Hepatocyte (in vitro differentiated cells): ENCODE data around the gene RPL10A.

Experiments used
- EZH2 ChIP-seq: fragments of 200-600 bp; sonication (generic); IDR thresholded peaks from 2 replicates; pipeline ENCODE4 v1.6.1; 2016; ENCODE audit warnings: antibody characterized with exemption, mild to moderate bottlenecking, borderline replicate concordance
- EZH2phosphoT487 ChIP-seq: fragments of 200-600 bp; sonication (generic); IDR thresholded peaks from one replicate; pipeline ENCODE4 v1.6.1; 2018; ENCODE audit warnings: antibody characterized with exemption, mild to moderate bottlenecking, low read depth, moderate library complexity; ENCODE audit not compliant: unreplicated experiment, severe bottlenecking
- TF ChIP-seq, protein P1 (sequence below): fragments of 200-600 bp; sonication (generic); IDR thresholded peaks from 2 replicates; pipeline ENCODE4 v1.5.1; 2016; ENCODE audit warnings: antibody characterized with exemption, mild to moderate bottlenecking; ENCODE audit not compliant: poor library complexity

DNA sequence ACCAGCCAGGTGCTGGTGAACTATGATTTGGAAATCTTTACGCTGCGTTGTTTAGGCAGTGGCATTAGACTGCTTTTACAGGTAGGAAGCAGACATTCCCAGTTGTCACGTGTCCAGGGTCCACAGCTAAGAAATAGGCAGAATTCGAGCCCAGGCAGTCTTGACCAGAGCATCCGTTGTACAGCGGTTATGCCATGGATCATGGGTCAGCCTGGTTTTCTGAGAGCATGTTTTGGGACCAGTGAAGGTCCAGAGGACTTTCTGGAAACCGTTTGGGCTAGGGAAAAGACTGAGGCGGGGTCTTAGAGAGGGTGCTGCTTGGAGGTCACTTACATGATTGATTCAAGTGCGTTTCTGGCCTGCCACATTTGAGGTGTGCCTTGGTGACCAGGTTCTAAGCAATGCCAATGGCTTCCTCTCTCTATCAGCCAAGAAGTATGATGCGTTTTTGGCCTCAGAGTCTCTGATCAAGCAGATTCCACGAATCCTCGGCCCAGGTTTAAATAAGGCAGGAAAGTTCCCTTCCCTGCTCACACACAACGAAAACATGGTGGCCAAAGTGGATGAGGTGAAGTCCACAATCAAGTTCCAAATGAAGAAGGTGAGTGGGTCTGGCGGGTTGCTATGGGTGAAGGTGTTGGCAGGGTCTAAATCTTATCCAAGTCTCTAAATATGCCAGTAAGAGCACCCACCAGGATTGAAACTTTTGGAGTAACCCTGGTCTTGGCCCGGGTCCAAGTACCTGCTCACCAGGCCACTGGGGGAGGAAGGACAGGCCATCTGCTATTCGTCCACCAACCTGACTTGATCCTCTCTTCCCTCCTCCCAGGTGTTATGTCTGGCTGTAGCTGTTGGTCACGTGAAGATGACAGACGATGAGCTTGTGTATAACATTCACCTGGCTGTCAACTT, 1.8 kb downstream of the RPL10A start:
- TF ChIP-seq, protein P1, sequence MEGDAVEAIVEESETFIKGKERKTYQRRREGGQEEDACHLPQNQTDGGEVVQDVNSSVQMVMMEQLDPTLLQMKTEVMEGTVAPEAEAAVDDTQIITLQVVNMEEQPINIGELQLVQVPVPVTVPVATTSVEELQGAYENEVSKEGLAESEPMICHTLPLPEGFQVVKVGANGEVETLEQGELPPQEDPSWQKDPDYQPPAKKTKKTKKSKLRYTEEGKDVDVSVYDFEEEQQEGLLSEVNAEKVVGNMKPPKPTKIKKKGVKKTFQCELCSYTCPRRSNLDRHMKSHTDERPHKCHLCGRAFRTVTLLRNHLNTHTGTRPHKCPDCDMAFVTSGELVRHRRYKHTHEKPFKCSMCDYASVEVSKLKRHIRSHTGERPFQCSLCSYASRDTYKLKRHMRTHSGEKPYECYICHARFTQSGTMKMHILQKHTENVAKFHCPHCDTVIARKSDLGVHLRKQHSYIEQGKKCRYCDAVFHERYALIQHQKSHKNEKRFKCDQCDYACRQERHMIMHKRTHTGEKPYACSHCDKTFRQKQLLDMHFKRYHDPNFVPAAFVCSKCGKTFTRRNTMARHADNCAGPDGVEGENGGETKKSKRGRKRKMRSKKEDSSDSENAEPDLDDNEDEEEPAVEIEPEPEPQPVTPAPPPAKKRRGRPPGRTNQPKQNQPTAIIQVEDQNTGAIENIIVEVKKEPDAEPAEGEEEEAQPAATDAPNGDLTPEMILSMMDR: no peak
- TF ChIP-seq EZH2phosphoT487 (no peak), EZH2 (no peak)
